OCI-LY3 (cell line): ENCODE data around the gene EPHB6.
A peak's percentile ranks its signal among the peaks of the same experiment; 100 is the strongest.

Experiments used
- EZH2phosphoT487 ChIP-seq: fragments of 200-600 bp; shearing (Covaris generic); IDR thresholded peaks from 2 replicates; pipeline ENCODE4 v1.6.1; 2018; ENCODE audit warnings: antibody characterized with exemption, mixed run types, low read depth
- TF ChIP-seq, protein P1 (sequence below): fragments of 200-600, 300-600 bp; sonication (generic); IDR thresholded peaks from 2 replicates; pipeline ENCODE4 v1.5.1; 2014; ENCODE audit warnings: antibody characterized with exemption, low read length, low read depth

DNA sequence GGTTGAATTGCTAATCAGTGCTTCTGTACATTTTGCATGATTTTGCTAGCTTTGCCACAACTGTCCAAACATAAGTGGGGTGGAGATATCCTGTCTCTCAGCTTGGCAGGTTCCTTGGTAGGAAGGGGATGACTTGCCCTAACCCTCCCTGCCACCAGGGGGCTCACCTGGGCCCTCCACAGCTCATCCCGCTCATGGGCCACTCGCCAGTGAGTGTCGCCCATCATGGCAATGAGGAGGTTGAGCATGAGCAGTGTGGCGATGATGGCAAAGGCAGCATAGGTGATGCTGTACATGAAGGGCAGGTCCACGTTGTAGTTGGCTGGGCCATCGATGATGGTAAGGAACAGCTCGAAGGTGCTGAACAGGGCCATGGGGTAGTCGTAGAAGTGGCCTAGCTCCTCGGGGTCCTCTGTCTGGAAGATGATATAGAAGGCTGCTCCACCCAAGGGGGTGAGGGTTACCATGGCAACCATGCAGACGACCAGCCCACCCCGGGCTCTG, 18.5 kb downstream of the EPHB6 start:
- TF ChIP-seq, protein P1, sequence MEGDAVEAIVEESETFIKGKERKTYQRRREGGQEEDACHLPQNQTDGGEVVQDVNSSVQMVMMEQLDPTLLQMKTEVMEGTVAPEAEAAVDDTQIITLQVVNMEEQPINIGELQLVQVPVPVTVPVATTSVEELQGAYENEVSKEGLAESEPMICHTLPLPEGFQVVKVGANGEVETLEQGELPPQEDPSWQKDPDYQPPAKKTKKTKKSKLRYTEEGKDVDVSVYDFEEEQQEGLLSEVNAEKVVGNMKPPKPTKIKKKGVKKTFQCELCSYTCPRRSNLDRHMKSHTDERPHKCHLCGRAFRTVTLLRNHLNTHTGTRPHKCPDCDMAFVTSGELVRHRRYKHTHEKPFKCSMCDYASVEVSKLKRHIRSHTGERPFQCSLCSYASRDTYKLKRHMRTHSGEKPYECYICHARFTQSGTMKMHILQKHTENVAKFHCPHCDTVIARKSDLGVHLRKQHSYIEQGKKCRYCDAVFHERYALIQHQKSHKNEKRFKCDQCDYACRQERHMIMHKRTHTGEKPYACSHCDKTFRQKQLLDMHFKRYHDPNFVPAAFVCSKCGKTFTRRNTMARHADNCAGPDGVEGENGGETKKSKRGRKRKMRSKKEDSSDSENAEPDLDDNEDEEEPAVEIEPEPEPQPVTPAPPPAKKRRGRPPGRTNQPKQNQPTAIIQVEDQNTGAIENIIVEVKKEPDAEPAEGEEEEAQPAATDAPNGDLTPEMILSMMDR = peak; percentile 81
- no peak for TF ChIP-seq EZH2phosphoT487
